Measurements from ENCODE around the gene KCTD13. TPM values are rescaled to one million over a fixed set of nuclear protein-coding genes. Genes with fewer than 3 reads are reported as not detected.
"Not testable (repeated sequence)": the region's sequence is repeated elsewhere in the genome, so short reads cannot be mapped to it uniquely, and the experiment has no call there.

KCTD13 gene
- polyA plus RNA-seq, 2 of the 4 experiments (the other 2 are of a cell fraction), result 12.7 to 14.6 TPM

DNA sequence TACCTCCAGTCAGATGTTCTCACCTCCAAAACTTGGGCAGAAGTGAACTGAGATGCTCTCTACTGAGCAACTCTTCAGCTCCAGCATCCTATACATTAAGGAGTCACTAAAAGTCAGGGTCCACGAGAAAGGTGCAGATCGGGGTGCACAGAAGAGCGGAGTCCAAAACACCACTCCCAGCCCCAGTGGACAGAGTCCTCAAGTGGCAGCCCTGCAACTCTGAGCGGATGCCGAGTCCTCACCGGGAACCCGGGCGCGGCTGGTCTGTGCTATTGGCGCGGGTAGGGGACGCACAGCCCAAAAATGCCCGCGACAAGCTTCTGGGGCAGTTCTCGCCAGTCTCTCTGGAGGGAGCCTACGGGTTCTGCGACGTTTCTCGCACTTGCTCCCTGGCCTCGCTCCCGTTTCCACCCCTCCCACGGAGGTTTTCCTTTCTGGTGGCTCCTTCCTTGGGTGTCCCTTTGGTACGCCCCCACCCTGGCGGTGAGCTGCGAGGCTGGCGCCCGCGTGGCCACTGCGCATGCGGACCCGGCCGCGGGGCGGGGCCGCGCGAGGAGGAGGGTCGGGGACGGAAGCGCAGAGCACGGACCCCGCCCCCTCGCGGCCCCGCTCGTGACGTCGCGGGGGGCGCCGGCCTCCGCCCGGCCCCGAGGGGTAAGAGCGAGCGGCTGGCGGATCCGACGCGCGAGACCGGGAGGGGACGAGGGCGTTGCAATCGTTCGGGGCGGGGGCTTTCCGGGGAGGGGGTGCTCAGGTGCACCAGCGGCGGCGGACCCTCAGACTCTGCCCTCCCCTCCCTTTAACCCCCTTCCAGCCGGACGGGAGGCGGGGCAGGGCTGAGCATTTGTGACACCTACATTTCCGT is 35.7 kb upstream of the KCTD13 start, which contains the start of gene TMEM219 (continued):
- TF ChIP-seq SMC3 (IDR thresholded peaks at IDR 0.05) (peak; percentile 26; the same call in 2 of the 3 replicates), BCL3 (IDR thresholded peaks at IDR 0.05) (peak; percentile 63; the same call in 2 of the 3 replicates), HOXB13 (CRISPR knock-in tag; IDR thresholded peaks at IDR 0.05; ENCODE audit: low read depth) (no peak), ATOH8 (CRISPR knock-in tag; IDR thresholded peaks at IDR 0.05; ENCODE audit: low read depth) (no peak), EP300 (IDR thresholded peaks at IDR 0.05) (no peak), ZC3H11A (IDR thresholded peaks at IDR 0.05) (no peak), KDM5A (IDR thresholded peaks at IDR 0.05) (no peak), HEYL (CRISPR knock-in tag; IDR thresholded peaks at IDR 0.05) (no peak), HOXA7 (CRISPR knock-in tag; IDR thresholded peaks at IDR 0.05) (no peak), ZNF302 (CRISPR knock-in tag; IDR thresholded peaks at IDR 0.05) (no peak), KDM1A (IDR thresholded peaks at IDR 0.05; ENCODE audit: low read depth) (no peak), CBX2 (IDR thresholded peaks at IDR 0.05; ENCODE audit: borderline replicate concordance, low read depth) (no peak), MYC (IDR thresholded peaks at IDR 0.05; ENCODE audit: borderline replicate concordance, low read length) (no peak), HOXB5 (CRISPR knock-in tag; IDR thresholded peaks at IDR 0.05) (0 out of 2 replicates have a peak, but pooled peaks have one; percentile 22), GATA3 (IDR thresholded peaks at IDR 0.05; ENCODE audit: borderline replicate concordance) (no peak), EHMT2 (IDR thresholded peaks at IDR 0.05; ENCODE audit: low read depth) (no peak), RARB (CRISPR knock-in tag; IDR thresholded peaks at IDR 0.05) (no peak), NPAS2 (CRISPR knock-in tag; IDR thresholded peaks at IDR 0.05; ENCODE audit: borderline replicate concordance) (no peak), ESRRA (IDR thresholded peaks at IDR 0.05; ENCODE audit: borderline replicate concordance, low read length) (no peak), E2F6 (IDR thresholded peaks at IDR 0.05; ENCODE audit: borderline replicate concordance, low read depth) (peak; percentile 70), FOSB (CRISPR knock-in tag; IDR thresholded peaks at IDR 0.05) (no peak), CBX8 (IDR thresholded peaks at IDR 0.05) (no peak)
- TF ChIP-seq, protein P1, sequence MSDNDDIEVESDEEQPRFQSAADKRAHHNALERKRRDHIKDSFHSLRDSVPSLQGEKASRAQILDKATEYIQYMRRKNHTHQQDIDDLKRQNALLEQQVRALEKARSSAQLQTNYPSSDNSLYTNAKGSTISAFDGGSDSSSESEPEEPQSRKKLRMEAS (IDR thresholded peaks at IDR 0.05), result peak; percentile 73

DNA sequence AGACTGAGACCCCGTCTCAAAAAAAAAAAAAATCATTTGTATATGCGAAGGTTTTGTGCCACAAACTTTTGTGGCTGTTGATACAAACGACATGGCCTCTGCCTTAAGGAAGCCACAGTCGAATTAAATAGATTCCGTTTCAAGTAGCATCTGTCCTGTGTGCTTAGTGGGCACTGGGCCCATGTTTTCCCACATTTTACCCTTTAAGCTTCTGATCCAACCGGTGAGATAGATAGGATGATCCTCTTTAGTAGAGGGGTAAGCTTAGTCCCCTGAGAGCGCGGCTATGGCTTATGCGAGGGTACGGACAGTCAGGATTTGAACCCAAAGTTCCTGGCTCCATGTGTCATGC is 35.1 kb upstream of the KCTD13 start:
- DNase-seq (ENCODE audit: low read depth in 1 of 2, low spot score in 1 of 2) (no peak), ATAC-seq (peak in 1 of 2 experiments; percentile 5; a peak in 1 of 6 replicates), FAIRE-seq (no peak)
- H3K27ac ChIP-seq, result peak overlapping the region; percentile 86 to 96
- peak overlapping the region; percentile 97 for H3K4me2 ChIP-seq
- peak overlapping the region; percentile 74 for H3K4me3 ChIP-seq
- H3K9me3 ChIP-seq, result no peaks in the 10 kb centered on the region
- 90% methylated on average over 10 of the region's 10 CpGs for WGBS (ENCODE audit: missing lambda C conversion rate)
- ChIA-PET CTCF (interaction anchor here (0.6 to 2.6 kb wide), 16 partner anchors 9 to 145 kb away, joined by 3 to 18 read pairs (median 6); partner anchors contain the start of genes KCTD13, PAGR1 and TAOK2), POLR2A (interaction anchor here (0.8 to 2.8 kb wide), 6 partner anchors 11 to 128 kb away, joined by 3 to 45 read pairs (median 6); partner anchors contain the start of genes KCTD13 and TAOK2)
- H3K4me1 ChIP-seq, result peaks cover 12% of the 10 kb centered on the region; the same call in 1 of the 3 replicates
- TF ChIP-seq FOSL2 (IDR thresholded peaks at IDR 0.05) (no peak), FOSL2 (CRISPR knock-in tag; IDR thresholded peaks at IDR 0.05) (no peak), MYC (IDR thresholded peaks at IDR 0.05; ENCODE audit: borderline replicate concordance, low read length) (no peak), CBX8 (IDR thresholded peaks at IDR 0.05) (no peak), HOXB5 (CRISPR knock-in tag; IDR thresholded peaks at IDR 0.05) (no peak), ZFP36 (IDR thresholded peaks at IDR 0.05; ENCODE audit: borderline replicate concordance, partially characterized antibody) (no peak)
- TF ChIP-seq, protein P2, sequence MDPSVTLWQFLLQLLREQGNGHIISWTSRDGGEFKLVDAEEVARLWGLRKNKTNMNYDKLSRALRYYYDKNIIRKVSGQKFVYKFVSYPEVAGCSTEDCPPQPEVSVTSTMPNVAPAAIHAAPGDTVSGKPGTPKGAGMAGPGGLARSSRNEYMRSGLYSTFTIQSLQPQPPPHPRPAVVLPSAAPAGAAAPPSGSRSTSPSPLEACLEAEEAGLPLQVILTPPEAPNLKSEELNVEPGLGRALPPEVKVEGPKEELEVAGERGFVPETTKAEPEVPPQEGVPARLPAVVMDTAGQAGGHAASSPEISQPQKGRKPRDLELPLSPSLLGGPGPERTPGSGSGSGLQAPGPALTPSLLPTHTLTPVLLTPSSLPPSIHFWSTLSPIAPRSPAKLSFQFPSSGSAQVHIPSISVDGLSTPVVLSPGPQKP (IDR thresholded peaks at IDR 0.05; ENCODE audit: low read depth, low read length), result no peak
- TF ChIP-seq, protein P3, sequence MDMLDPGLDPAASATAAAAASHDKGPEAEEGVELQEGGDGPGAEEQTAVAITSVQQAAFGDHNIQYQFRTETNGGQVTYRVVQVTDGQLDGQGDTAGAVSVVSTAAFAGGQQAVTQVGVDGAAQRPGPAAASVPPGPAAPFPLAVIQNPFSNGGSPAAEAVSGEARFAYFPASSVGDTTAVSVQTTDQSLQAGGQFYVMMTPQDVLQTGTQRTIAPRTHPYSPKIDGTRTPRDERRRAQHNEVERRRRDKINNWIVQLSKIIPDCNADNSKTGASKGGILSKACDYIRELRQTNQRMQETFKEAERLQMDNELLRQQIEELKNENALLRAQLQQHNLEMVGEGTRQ (IDR thresholded peaks at IDR 0.05), result no peak

- H3K9me3 ChIP-seq; H3K27ac ChIP-seq; DNase-seq (ENCODE audit: low read depth in 1 of 2, low spot score in 1 of 2); POLR2A ChIA-PET; H3K4me2 ChIP-seq; FAIRE-seq; ATAC-seq; H3K4me3 ChIP-seq: not testable (repeated sequence)
- H3K4me1 ChIP-seq, result peaks cover 12% of the 10 kb centered on the region; the same call in 1 of the 3 replicates
- CTCF ChIA-PET, result interaction anchor here (2.3 kb wide), 1 partner anchor 49 kb away, joined by 5 read pairs; no protein-coding TSS in a partner anchor
- WGBS (ENCODE audit: missing lambda C conversion rate), result 94% methylated on average over 4 of the region's 4 CpGs
Measured at GRCh38 chr16:29959821-29960220, 33.8 kb upstream of the KCTD13 start.

All from A549 (cell line).